K562 (cell line): Measurements from ENCODE around the gene FOXL3.

Experiments
- CBFA2T3 ChIP-seq: fragments of 450-650 bp; IDR thresholded peaks from 2 replicates; pipeline ENCODE4 v1.6.1; 2017
- EP300 ChIP-seq: IDR thresholded peaks from 2 replicates; pipeline ENCODE4 v1.6.1; 2012; ENCODE audit warnings: low read length, improper control_type of control experiment
- GATAD2A ChIP-seq: fragments of 450-650 bp; IDR thresholded peaks from 2 replicates; pipeline ENCODE4 v1.6.1; 2017
- IRF2 ChIP-seq: sonication (generic); formaldehyde crosslinking; IDR thresholded peaks from 2 replicates; pipeline ENCODE4 v1.8.1; 2022; ENCODE audit warnings: mild to moderate bottlenecking, missing genetic modification reagents
- JUN ChIP-seq, 2 experiments: sonication (generic) in 1 of 2; formaldehyde crosslinking in 1 of 2; IDR thresholded peaks; 2 replicates each; pipeline versions ENCODE4 v1.6.1 to v1.8.0; 2012 to 2022; ENCODE audit warnings: borderline replicate concordance in 2 of 2, mild to moderate bottlenecking in 2 of 2, improper control_type of control experiment in 1 of 2, low read depth in 1 of 2, low read length in 1 of 2, missing genetic modification reagents in 1 of 2
- MAZ ChIP-seq, 2 experiments: fragments of 450-650 bp in 1 of 2; sonication (generic) in 1 of 2; formaldehyde crosslinking; IDR thresholded peaks in 1 of 2; conservative IDR thresholded peaks in 1 of 2; 2 replicates each; pipeline versions ENCODE4 v1.4.0 to v1.5.0; 2020; ENCODE audit warnings: mild to moderate bottlenecking in 1 of 2, missing genetic modification reagents in 1 of 2
- MCM7 ChIP-seq, 2 experiments: fragments of 450-650 bp; IDR thresholded peaks; 2 replicates each; pipeline ENCODE4 v1.6.1; 2016 to 2018
- POLR2A ChIP-seq: fragments of 450-650 bp; conservative IDR thresholded peaks from 2 replicates; pipeline ENCODE4 v1.6.1; 2016
- SIRT6 ChIP-seq: IDR thresholded peaks from one replicate; pipeline ENCODE4 v1.6.1; 2012; ENCODE audit warnings: low read depth, mild to moderate bottlenecking, control low read depth, inconsistent platforms, low read length, moderate library complexity
- TARDBP ChIP-seq: fragments of 450-650 bp; IDR thresholded peaks from 2 replicates; pipeline ENCODE4 v1.6.1; 2016
- XRCC5 ChIP-seq: fragments of 200-400 bp; formaldehyde crosslinking; IDR thresholded peaks from 2 replicates; pipeline ENCODE4 v1.6.1; 2017; ENCODE audit warnings: low read depth, mild to moderate bottlenecking, low read length
- ZNF583 ChIP-seq: fragments of 250-450 bp; sonication (Bioruptor Pico); IDR thresholded peaks from 2 replicates; pipeline ENCODE4 v1.4.0; 2020

GRCh38 chr7:288671-289101 lies 1.3 kb upstream of the FOXL3 start:
- no peak for TF ChIP-seq IRF2 (CRISPR knock-in tag)
- no peak for TF ChIP-seq MAZ (CRISPR knock-in tag; conservative IDR thresholded peaks at IDR 0.05 in 1 of 2, IDR thresholded peaks at IDR 0.05 in 1 of 2)
- no peak for TF ChIP-seq CBFA2T3
- no peak for TF ChIP-seq ZNF583 (CRISPR knock-in tag)
- no peak for TF ChIP-seq GATAD2A
- TF ChIP-seq MCM7 (IDR thresholded peaks at IDR 0.05), result no peak
- no peak for TF ChIP-seq XRCC5
- no peak for TF ChIP-seq JUN (IDR thresholded peaks at IDR 0.05; ENCODE audit: borderline replicate concordance, low read depth, low read length)
- TF ChIP-seq JUN (CRISPR knock-in tag; IDR thresholded peaks at IDR 0.05; ENCODE audit: borderline replicate concordance), result no peak
- TF ChIP-seq TARDBP, result no peak
- no peak for TF ChIP-seq EP300
- no peak for TF ChIP-seq SIRT6
- TF ChIP-seq POLR2A, result no peak
